ENCODE data around the gene KPTN. TPM values are rescaled to one million over a fixed set of nuclear protein-coding genes. Genes with fewer than 3 reads are reported as not detected.

The KPTN gene
- total and polyA plus RNA-seq, 2 of the 8 experiments (the other 6 are each of a cell fraction or from before 2014, with no cell fraction given), result 23.6 to 31.3 TPM

GRCh38 chr19:47497821-47498520 is 14.0 kb upstream of the KPTN start:
- H4K91ac ChIP-seq (replicated peaks; ENCODE audit: insufficient read length, low read length), result no peak overlapping the region
- no peak overlapping the region for H3K4me2 ChIP-seq (ENCODE audit: insufficient read depth in 1 of 2, low read depth in 2 of 2, low read length in 2 of 2)
- H2BK15ac ChIP-seq (ENCODE audit: low read length), result no peak overlapping the region
- peaks cover 2 to 3% of the 10 kb centered on the region in 2 experiments for H4K20me1 ChIP-seq (replicated peaks in 1 of 2; ENCODE audit: control insufficient read depth in 1 of 2, insufficient read depth in 2 of 2, low read length in 2 of 2)
- H3K79me1 ChIP-seq (ENCODE audit: low read depth, low read length), result no peaks in the 10 kb centered on the region; the same call in 1 of the 2 replicates
- H3K18ac ChIP-seq (ENCODE audit: extremely low read depth, low read length), result no peak overlapping the region
- H3K36me3 ChIP-seq (ENCODE audit: control insufficient read depth in 2 of 4, insufficient read depth in 4 of 4, low read length in 3 of 4), result no peaks in the 10 kb centered on the region
- no peak overlapping the region for H2BK12ac ChIP-seq (ENCODE audit: low read depth, low read length)
- H4K5ac ChIP-seq (ENCODE audit: insufficient read length, low read depth, low read length), result no peak overlapping the region
- ChIA-PET POLR2A (ENCODE audit: partially characterized antibody) (interaction anchor here (7.6 kb wide), 1 partner anchor 12 kb away, joined by 55 read pairs; the partner anchor contains the start of gene KPTN), CTCF (ENCODE audit: partially characterized antibody) (interaction anchor here (0.7 to 4.7 kb wide), 8 partner anchors 9 to 202 kb away, joined by 3 to 32 read pairs (median 6); partner anchors contain the start of gene KPTN)
- H3K4ac ChIP-seq (replicated peaks; ENCODE audit: insufficient read length, low read depth, low read length), result no peak overlapping the region
- H3K23me2 ChIP-seq (ENCODE audit: low read depth, low read length), result no peaks in the 10 kb centered on the region
- no peak overlapping the region for H3K4me3 ChIP-seq (ENCODE audit: extremely low read depth in 1 of 4, insufficient read depth in 2 of 4, low read depth in 3 of 4, low read length in 4 of 4)
- H2AK5ac ChIP-seq (ENCODE audit: low read depth, low read length), result no peak overlapping the region
- H3K23ac ChIP-seq (ENCODE audit: insufficient read length), result no peak overlapping the region
- H3K9me3 ChIP-seq (ENCODE audit: insufficient read depth in 2 of 2, low read depth in 1 of 2, low read length in 1 of 2), result no peaks in the 10 kb centered on the region
- FAIRE-seq (no peak), DNase-seq (ENCODE audit: low read depth in 1 of 2, low spot score in 2 of 2) (no peak)
- H3K4me1 ChIP-seq (replicated peaks in 1 of 4; ENCODE audit: control insufficient read depth in 3 of 4, insufficient read depth in 4 of 4, low read length in 3 of 4), result peaks cover 0 to 6% (median 3%) of the 10 kb centered on the region in 4 experiments; a peak in 4 of 7 replicates
- no peak overlapping the region for H3K14ac ChIP-seq (ENCODE audit: insufficient read length)
- no peak overlapping the region for H3K27ac ChIP-seq (ENCODE audit: low read depth, low read length)
- H2BK20ac ChIP-seq (ENCODE audit: low read length), result no peak overlapping the region
- 83% methylated on average over 14 of the region's 14 CpGs; no CpG with 5 or more reads in 1 of the 2 experiments for WGBS, 2 experiments (ENCODE audit: extremely low coverage in 1 of 2, insufficient coverage in 1 of 2, insufficient read length in 1 of 2, insufficient replicate concordance in 2 of 2, low coverage in 1 of 2, low lambda C conversion rate in 2 of 2, missing lambda C conversion rate in 1 of 2)
- no peaks in the 10 kb centered on the region; a peak in 1 of 4 replicates for H3K79me2 ChIP-seq (ENCODE audit: control insufficient read depth in 1 of 2, insufficient read depth in 2 of 2, low read length in 2 of 2)
- H3K56ac ChIP-seq (replicated peaks; ENCODE audit: insufficient read length, low read depth, low read length), result no peak overlapping the region
- no peak overlapping the region for H2AFZ ChIP-seq (ENCODE audit: low read length)
- H2BK120ac ChIP-seq (replicated peaks; ENCODE audit: low read depth, low read length), result no peak overlapping the region
- H3K9ac ChIP-seq (replicated peaks in 1 of 4; ENCODE audit: extremely low read depth in 1 of 4, low read depth in 3 of 4, low read length in 3 of 4), result no peak overlapping the region
- H3K27me3 ChIP-seq (replicated peaks in 1 of 4; ENCODE audit: control insufficient read depth in 3 of 4, extremely low read depth in 1 of 4, insufficient read depth in 3 of 4, low read length in 3 of 4), result no peaks in the 10 kb centered on the region
- H2BK5ac ChIP-seq (ENCODE audit: low read depth, low read length), result no peak overlapping the region
- no peak overlapping the region; the same call in 1 of the 2 replicates for H4K8ac ChIP-seq (ENCODE audit: extremely low read depth, insufficient read depth, low read length)
- TF ChIP-seq RAD21 (IDR thresholded peaks at IDR 0.05 in 1 of 2, conservative IDR thresholded peaks at IDR 0.05 in 1 of 2; ENCODE audit: low read depth in 2 of 2, low read length in 2 of 2) (no peak), EZH2 (IDR thresholded peaks at IDR 0.05; ENCODE audit: low read depth, low read length, severe bottlenecking) (no peak), ATF2 (IDR thresholded peaks at IDR 0.05; ENCODE audit: low read length) (no peak), MAX (IDR thresholded peaks at IDR 0.05) (no peak), SP2 (IDR thresholded peaks at IDR 0.05; ENCODE audit: low read length) (no peak), CTBP2 (IDR thresholded peaks at IDR 0.05; ENCODE audit: borderline replicate concordance, insufficient read depth, insufficient read length, low read length) (no peak), SP1 (IDR thresholded peaks at IDR 0.05; ENCODE audit: low read depth, low read length) (no peak), PHF8 (conservative IDR thresholded peaks at IDR 0.05; ENCODE audit: low read depth, low read length) (no peak), CEBPB (IDR thresholded peaks at IDR 0.05; ENCODE audit: low read depth, low read length) (no peak), NANOG (IDR thresholded peaks at IDR 0.05; ENCODE audit: insufficient read depth, low read depth, low read length, poor library complexity, severe bottlenecking) (no peak)

Measured in H1 (cell line).